ENCODE data around the gene APOM. TPM values are rescaled to one million over a fixed set of nuclear protein-coding genes. Genes with fewer than 3 reads are reported as not detected.
A peak's percentile ranks its signal among the peaks of the same experiment; 100 is the strongest.

Gene APOM
- polyA plus RNA-seq, 3 donors = 4.2 to 8.3 (median 4.8) TPM

DNA sequence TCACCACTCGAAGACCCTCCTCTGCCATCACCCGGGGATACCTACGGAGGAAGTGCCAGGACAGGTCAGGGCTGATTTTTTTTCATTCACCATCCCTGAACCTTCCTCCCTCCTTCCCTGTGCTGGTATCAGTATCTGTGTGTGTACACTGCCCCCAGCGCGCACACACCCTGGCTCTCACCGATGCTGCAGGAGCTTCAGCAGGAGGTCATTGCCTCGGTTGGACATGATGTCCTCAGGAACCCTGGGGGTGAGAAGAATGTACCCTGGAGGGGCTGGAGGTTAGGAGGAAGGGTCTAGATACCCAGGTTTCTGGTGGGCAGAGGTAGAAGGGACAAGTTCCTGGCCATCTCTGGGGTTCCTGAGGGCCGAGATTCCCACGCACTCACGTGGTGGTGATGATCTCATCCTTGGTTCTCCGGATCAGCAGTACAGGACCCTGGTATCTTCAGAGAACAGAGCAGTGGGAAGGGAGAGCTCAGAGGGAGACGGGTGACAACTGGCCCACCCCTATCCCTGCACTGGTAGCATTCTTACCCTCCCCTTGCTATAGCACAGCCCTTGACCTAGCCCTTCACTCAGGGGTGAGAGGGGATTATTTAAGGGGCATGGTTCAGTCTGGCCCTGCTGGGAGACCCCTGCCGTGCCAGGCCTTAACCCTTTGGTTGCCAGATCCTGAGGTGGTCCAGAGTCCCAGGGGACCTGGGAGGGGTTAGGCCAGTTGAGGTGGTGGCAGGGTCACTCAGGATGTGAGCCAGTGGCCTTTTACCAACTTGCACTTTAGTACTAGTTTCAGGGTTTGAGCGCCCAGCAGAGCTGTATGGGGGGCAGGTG lies 32.4 kb downstream of the APOM start:
- Histone ChIP-seq H3K4me2 (replicated peaks; ENCODE audit: extremely low read depth, low read length, poor library complexity, severe bottlenecking) (no peak overlapping the region), H3K9me3 (replicated peaks in 1 of 2; ENCODE audit: control insufficient read depth in 1 of 2, insufficient read depth in 1 of 2, low read length in 2 of 2) (no peaks in the 10 kb centered on the region), H3K4me1 (ENCODE audit: control insufficient read depth in 1 of 2, insufficient read depth in 2 of 2, low read length in 2 of 2) (peaks cover 13 to 14% of the 10 kb centered on the region in 2 donors), H2AFZ (ENCODE audit: insufficient read depth, low read depth, low read length, poor library complexity, severe bottlenecking) (no peak overlapping the region), H3K36me3 (replicated peaks in 1 of 2; ENCODE audit: control insufficient read depth in 1 of 2, insufficient read depth in 2 of 2, low read length in 2 of 2) (peaks cover 71 to 90% of the 10 kb centered on the region in 2 donors), H3K9ac (ENCODE audit: insufficient read depth, low read length, poor library complexity, severe bottlenecking) (no peak overlapping the region), H4K20me1 (ENCODE audit: insufficient read depth, low read length) (peaks cover 16% of the 10 kb centered on the region), H3K27me3 (ENCODE audit: control insufficient read depth in 2 of 2, insufficient read depth in 2 of 2, low read length in 2 of 2) (peaks cover 0 to 4% of the 10 kb centered on the region in 2 donors), H3K27ac (ENCODE audit: low read depth in 1 of 2, low read length in 2 of 2) (peak overlapping the region in 1 of 2 donors; percentile 46), H3K4me3 (replicated peaks in 1 of 3; ENCODE audit: low read depth in 2 of 3, low read length in 3 of 3) (no peak overlapping the region), H3K79me2 (ENCODE audit: insufficient read depth, low read length) (no peaks in the 10 kb centered on the region)
- DNase-seq = no peak
- Mint-ChIP-seq H3K27ac (peak overlapping the region in 1 of 7 donors; percentile 32), H3K4me1 (peaks cover 20% of the 10 kb centered on the region), H3K36me3 (peaks cover 81 to 85% of the 10 kb centered on the region in 2 donors), H3K27me3 (ENCODE audit: low read depth in 3 of 3) (peaks cover 3 to 8% (median 3%) of the 10 kb centered on the region in 3 donors), H3K4me3 (no peak overlapping the region), H3K9me3 (peaks cover 0 to 2% (median 0%) of the 10 kb centered on the region in 7 donors)
- intact Hi-C loops (cut with micrococcal nuclease) = no loop called here
- WGBS (ENCODE audit: insufficient coverage) = 94% methylated on average over 10 of the region's 14 CpGs
- TF ChIP-seq, protein P1, sequence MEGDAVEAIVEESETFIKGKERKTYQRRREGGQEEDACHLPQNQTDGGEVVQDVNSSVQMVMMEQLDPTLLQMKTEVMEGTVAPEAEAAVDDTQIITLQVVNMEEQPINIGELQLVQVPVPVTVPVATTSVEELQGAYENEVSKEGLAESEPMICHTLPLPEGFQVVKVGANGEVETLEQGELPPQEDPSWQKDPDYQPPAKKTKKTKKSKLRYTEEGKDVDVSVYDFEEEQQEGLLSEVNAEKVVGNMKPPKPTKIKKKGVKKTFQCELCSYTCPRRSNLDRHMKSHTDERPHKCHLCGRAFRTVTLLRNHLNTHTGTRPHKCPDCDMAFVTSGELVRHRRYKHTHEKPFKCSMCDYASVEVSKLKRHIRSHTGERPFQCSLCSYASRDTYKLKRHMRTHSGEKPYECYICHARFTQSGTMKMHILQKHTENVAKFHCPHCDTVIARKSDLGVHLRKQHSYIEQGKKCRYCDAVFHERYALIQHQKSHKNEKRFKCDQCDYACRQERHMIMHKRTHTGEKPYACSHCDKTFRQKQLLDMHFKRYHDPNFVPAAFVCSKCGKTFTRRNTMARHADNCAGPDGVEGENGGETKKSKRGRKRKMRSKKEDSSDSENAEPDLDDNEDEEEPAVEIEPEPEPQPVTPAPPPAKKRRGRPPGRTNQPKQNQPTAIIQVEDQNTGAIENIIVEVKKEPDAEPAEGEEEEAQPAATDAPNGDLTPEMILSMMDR (IDR thresholded peaks at IDR 0.05) = no peak

DNA sequence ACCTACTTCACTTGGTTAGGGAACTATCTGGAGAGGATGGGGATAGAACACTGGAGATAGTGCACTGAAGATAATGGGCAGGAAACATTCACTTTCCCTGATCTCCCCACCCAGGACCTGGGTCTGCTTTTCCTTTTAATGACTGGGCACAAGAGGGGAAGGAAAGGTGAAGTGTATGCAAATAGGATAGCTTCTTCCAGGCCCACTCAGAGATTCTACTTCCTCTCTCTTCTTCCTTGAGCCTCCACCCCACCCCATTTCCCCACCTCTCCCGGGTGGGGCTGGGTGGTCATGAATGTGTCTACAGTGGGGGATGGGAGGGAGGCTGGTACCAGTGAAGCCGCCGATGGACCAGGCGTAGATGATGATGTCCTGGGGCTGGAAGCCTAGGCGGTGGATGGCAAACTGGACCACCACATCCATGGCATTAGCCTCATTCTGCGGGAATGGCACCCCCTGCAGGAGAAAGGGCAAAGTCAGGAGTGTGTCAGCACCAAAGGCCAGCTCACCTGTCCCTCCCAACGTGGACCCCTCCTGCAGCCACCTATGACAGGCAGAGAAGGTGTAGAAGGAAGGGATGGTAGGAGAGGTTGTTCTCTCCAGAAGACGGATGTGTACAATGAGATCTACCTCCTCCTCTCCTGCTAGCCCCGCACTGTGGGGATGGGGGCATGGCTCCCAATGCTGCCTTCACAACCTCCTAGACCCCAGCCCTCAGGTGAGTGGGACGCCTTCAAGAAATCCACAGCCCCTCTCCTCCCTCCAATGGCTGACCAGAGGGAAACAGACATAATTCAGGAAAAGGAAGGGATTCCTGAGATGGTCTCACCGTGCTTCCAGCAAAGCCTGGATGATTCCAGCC lies 33.8 kb downstream of the APOM start:
- H3K27ac ChIP-seq (ENCODE audit: low read depth in 1 of 2, low read length in 2 of 2) = peak overlapping the region in 1 of 2 donors; percentile 46
- H3K4me1 ChIP-seq (ENCODE audit: control insufficient read depth in 1 of 2, insufficient read depth in 2 of 2, low read length in 2 of 2) = peaks cover 9 to 10% of the 10 kb centered on the region in 2 donors
- no peaks in the 10 kb centered on the region for H3K27me3 ChIP-seq (ENCODE audit: control insufficient read depth in 2 of 2, insufficient read depth in 2 of 2, low read length in 2 of 2)
- H3K9me3 ChIP-seq (replicated peaks in 1 of 2; ENCODE audit: control insufficient read depth in 1 of 2, insufficient read depth in 1 of 2, low read length in 2 of 2) = no peaks in the 10 kb centered on the region
- H3K4me3 Mint-ChIP-seq = no peak overlapping the region
- DNase-seq = no peak
- H3K9ac ChIP-seq (ENCODE audit: insufficient read depth, low read length, poor library complexity, severe bottlenecking) = no peak overlapping the region
- H3K4me2 ChIP-seq (replicated peaks; ENCODE audit: extremely low read depth, low read length, poor library complexity, severe bottlenecking) = no peak overlapping the region
- peaks cover 14% of the 10 kb centered on the region for H3K4me1 Mint-ChIP-seq
- peak overlapping the region; percentile 33 to 82 (median 57) for H3K27ac Mint-ChIP-seq
- no peak overlapping the region for H2AFZ ChIP-seq (ENCODE audit: insufficient read depth, low read depth, low read length, poor library complexity, severe bottlenecking)
- intact Hi-C loops (cut with micrococcal nuclease) = no loop called here
- no peak overlapping the region for H3K4me3 ChIP-seq (replicated peaks in 1 of 3; ENCODE audit: low read depth in 2 of 3, low read length in 3 of 3)
- peaks cover under 1% of the 10 kb centered on the region for H3K79me2 ChIP-seq (ENCODE audit: insufficient read depth, low read length)
- H3K36me3 ChIP-seq (replicated peaks in 1 of 2; ENCODE audit: control insufficient read depth in 1 of 2, insufficient read depth in 2 of 2, low read length in 2 of 2) = peaks cover 81 to 97% of the 10 kb centered on the region in 2 donors
- no peaks in the 10 kb centered on the region for H3K9me3 Mint-ChIP-seq
- peaks cover 89 to 92% of the 10 kb centered on the region in 2 donors for H3K36me3 Mint-ChIP-seq
- WGBS (ENCODE audit: insufficient coverage) = no CpG with 5 or more reads among the region's 11 CpGs
- H3K27me3 Mint-ChIP-seq (ENCODE audit: low read depth in 3 of 3) = peaks cover 0 to 6% (median 1%) of the 10 kb centered on the region in 3 donors
- TF ChIP-seq, protein P1 (IDR thresholded peaks at IDR 0.05) = no peak
- peaks cover 18% of the 10 kb centered on the region for H4K20me1 ChIP-seq (ENCODE audit: insufficient read depth, low read length)
